ENCODE measurements around the gene KDM8. TPM values are rescaled to one million over a fixed set of nuclear protein-coding genes. Genes with fewer than 3 reads are reported as not detected.

The KDM8 gene
- total and polyA plus RNA-seq, 4 donors, result 4.6 to 198 (median 97.7) TPM

GRCh38 chr16:27222249-27223225 is 19.2 kb downstream of the KDM8 start (continued):
- TF ChIP-seq CTCF (IDR thresholded peaks at IDR 0.05; ENCODE audit: low read depth, low read length, missing input control) (no peak), ATF3 (IDR thresholded peaks at IDR 0.05) (no peak), FOXA1 (IDR thresholded peaks at IDR 0.05) (no peak), HNF4A (conservative IDR thresholded peaks at IDR 0.05) (peak in 1 of 2 donors; percentile 27), NR2F2 (IDR thresholded peaks at IDR 0.05) (peak; percentile 90), ZBTB33 (IDR thresholded peaks at IDR 0.05) (no peak)

- Histone ChIP-seq H3K9ac (ENCODE audit: low read depth in 1 of 2, low read length in 2 of 2) (no peak overlapping the region), H3K27ac (ENCODE audit: low read depth in 1 of 2, low read length in 2 of 2) (peak overlapping the region in 1 of 2 donors; percentile 60), H3K36me3 (ENCODE audit: control insufficient read depth in 4 of 4, insufficient read depth in 3 of 4, low read depth in 1 of 4, low read length in 3 of 4) (peaks cover 11 to 14% (median 12%) of the 10 kb centered on the region in 4 donors)
Observed at GRCh38 chr16:27223226-27223610, 19.9 kb downstream of the KDM8 start.

More at GRCh38 chr16:27223226-27223610, 19.9 kb downstream of the KDM8 start:
- Histone ChIP-seq H3K4me3 (ENCODE audit: low read depth in 1 of 3, low read length in 3 of 3) (no peak overlapping the region), H3K27me3 (ENCODE audit: control insufficient read depth in 4 of 4, insufficient read depth in 4 of 4, low read length in 3 of 4) (no peaks in the 10 kb centered on the region), H3K4me1 (ENCODE audit: control insufficient read depth in 4 of 4, insufficient read depth in 4 of 4, low read length in 3 of 4) (peaks cover 2 to 53% (median 35%) of the 10 kb centered on the region in 4 donors), H3K9me3 (ENCODE audit: control insufficient read depth in 4 of 4, low read length in 3 of 4) (no peaks in the 10 kb centered on the region)
- WGBS, result 82% methylated on average over 8 of the region's 8 CpGs
- TF ChIP-seq ZBTB33 (IDR thresholded peaks at IDR 0.05), result no peak
- no peak for TF ChIP-seq JUND (IDR thresholded peaks at IDR 0.05)
- no peak for TF ChIP-seq NR2F2 (IDR thresholded peaks at IDR 0.05)
- no peak for TF ChIP-seq MAX (IDR thresholded peaks at IDR 0.05)
- no peak for TF ChIP-seq REST (IDR thresholded peaks at IDR 0.05)
- no peak for TF ChIP-seq SP1 (IDR thresholded peaks at IDR 0.05)
- TF ChIP-seq FOXA2 (IDR thresholded peaks at IDR 0.05), result no peak
- no peak for DNase-seq (ENCODE audit: low spot score)
